ENCODE results near the gene TSPAN15. TPM values are rescaled to one million over a fixed set of nuclear protein-coding genes. Genes with fewer than 3 reads are reported as not detected.

The TSPAN15 gene
- total RNA-seq, 1 experiment from 2014 or later = 7.7 TPM

- no peak overlapping the region for H3K18ac ChIP-seq (ENCODE audit: insufficient read length, low read depth, low read length)
- H2AK5ac ChIP-seq (ENCODE audit: insufficient read length, low read length) = no peak overlapping the region
- H2BK15ac ChIP-seq (ENCODE audit: low read depth, low read length) = no peak overlapping the region
- H3K14ac ChIP-seq (ENCODE audit: insufficient read depth, low read length) = no peak overlapping the region
- H3K23me2 ChIP-seq (ENCODE audit: insufficient read length, low read depth, low read length, poor library complexity, severe bottlenecking) = no peaks in the 10 kb centered on the region
- no peaks in the 10 kb centered on the region for H3K79me2 ChIP-seq (ENCODE audit: insufficient read depth, low read length)
- no peak overlapping the region for H3K9ac ChIP-seq (ENCODE audit: extremely low read depth, insufficient read length, low read length)
- Mint-ChIP-seq H3K27me3 (ENCODE audit: low read depth) (no peaks in the 10 kb centered on the region; the same call in 1 of the 2 replicates), H3K27ac (peak overlapping the region in 1 of 3 experiments; percentile 91; a peak in 1 of 7 replicates), H3K4me1 (peaks cover 10 to 12% of the 10 kb centered on the region in 2 experiments), H3K9me3 (no peaks in the 10 kb centered on the region), H3K36me3 (ENCODE audit: insufficient read depth in 1 of 3, low read depth in 3 of 3) (no peaks in the 10 kb centered on the region), H3K4me3 (no peak overlapping the region)
- H2BK120ac ChIP-seq (ENCODE audit: low read depth, low read length, poor library complexity, severe bottlenecking) = no peak overlapping the region
- H2BK20ac ChIP-seq (ENCODE audit: low read depth, low read length, poor library complexity, severe bottlenecking) = no peak overlapping the region
- no peaks in the 10 kb centered on the region for H3K4me1 ChIP-seq (ENCODE audit: insufficient read depth, low read length)
- H4K5ac ChIP-seq (ENCODE audit: insufficient read length, low read depth, low read length) = no peak overlapping the region
- H2AFZ ChIP-seq (ENCODE audit: low read length) = no peak overlapping the region
- H4K20me1 ChIP-seq (ENCODE audit: control insufficient read depth, insufficient read depth, insufficient read length) = no peaks in the 10 kb centered on the region
- no peak overlapping the region for H4K8ac ChIP-seq (replicated peaks; ENCODE audit: insufficient read length, low read depth, low read length)
- no peak overlapping the region for H3K56ac ChIP-seq (ENCODE audit: insufficient read length, low read depth, low read length)
- no peaks in the 10 kb centered on the region for H3K27me3 ChIP-seq (ENCODE audit: insufficient read depth, low read length)
- H3K27ac ChIP-seq (ENCODE audit: insufficient read length, low read depth, low read length) = no peak overlapping the region
- H3K4me2 ChIP-seq (ENCODE audit: insufficient read depth, insufficient read length, low read length) = no peak overlapping the region
- no peak overlapping the region for H2BK12ac ChIP-seq (ENCODE audit: insufficient read length, low read depth, low read length)
- no peak overlapping the region for H3T11ph ChIP-seq (ENCODE audit: low read length)
- no peak overlapping the region for H2BK5ac ChIP-seq (ENCODE audit: insufficient read length, low read length)
- H3K23ac ChIP-seq (ENCODE audit: insufficient read length, low read depth, low read length) = no peak overlapping the region
- TF ChIP-seq, protein P1, sequence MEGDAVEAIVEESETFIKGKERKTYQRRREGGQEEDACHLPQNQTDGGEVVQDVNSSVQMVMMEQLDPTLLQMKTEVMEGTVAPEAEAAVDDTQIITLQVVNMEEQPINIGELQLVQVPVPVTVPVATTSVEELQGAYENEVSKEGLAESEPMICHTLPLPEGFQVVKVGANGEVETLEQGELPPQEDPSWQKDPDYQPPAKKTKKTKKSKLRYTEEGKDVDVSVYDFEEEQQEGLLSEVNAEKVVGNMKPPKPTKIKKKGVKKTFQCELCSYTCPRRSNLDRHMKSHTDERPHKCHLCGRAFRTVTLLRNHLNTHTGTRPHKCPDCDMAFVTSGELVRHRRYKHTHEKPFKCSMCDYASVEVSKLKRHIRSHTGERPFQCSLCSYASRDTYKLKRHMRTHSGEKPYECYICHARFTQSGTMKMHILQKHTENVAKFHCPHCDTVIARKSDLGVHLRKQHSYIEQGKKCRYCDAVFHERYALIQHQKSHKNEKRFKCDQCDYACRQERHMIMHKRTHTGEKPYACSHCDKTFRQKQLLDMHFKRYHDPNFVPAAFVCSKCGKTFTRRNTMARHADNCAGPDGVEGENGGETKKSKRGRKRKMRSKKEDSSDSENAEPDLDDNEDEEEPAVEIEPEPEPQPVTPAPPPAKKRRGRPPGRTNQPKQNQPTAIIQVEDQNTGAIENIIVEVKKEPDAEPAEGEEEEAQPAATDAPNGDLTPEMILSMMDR (conservative IDR thresholded peaks at IDR 0.05) = no peak
- H3K4ac ChIP-seq (ENCODE audit: low read depth, low read length) = no peak overlapping the region
- DNase-seq = no peak
- no peaks in the 10 kb centered on the region for H3K79me1 ChIP-seq (ENCODE audit: insufficient read depth, low read depth, low read length, poor library complexity, severe bottlenecking)
- no peak overlapping the region for H4K91ac ChIP-seq (ENCODE audit: insufficient read length, low read depth, low read length)
- H3K9me3 ChIP-seq (ENCODE audit: control insufficient read depth, low read depth, low read length) = no peaks in the 10 kb centered on the region
- WGBS (ENCODE audit: extremely low coverage, insufficient read length, low lambda C conversion rate) = no CpG with 5 or more reads among the region's 18 CpGs
Measured at GRCh38 chr10:69503001-69503895, 52.0 kb downstream of the TSPAN15 start.

All from H9 (cell line).